ENCODE data around the gene FAM170B.

The FAM170B gene

DNA sequence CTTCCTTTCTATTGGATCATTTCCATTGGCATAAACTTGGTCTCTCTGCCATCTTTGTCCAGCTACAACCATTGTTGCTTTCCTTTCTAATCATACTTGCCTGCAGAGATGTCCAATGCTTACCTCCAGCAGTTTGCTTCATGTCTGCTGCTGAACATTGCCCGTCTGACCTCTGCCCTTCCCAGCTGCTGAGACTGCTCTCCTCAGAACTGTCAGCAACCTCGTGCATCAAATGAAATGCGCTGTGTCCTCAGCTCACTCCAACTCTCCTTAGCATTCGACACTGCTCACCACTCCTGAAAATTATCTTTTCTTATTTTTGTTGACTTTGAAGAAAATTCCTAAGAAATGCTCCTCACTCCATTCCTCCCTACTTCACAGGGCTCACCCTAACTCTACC lies 5.0 kb downstream of the FAM170B start:
- H3K79me2 ChIP-seq (ENCODE audit: control insufficient read depth, insufficient read depth, low read length, poor library complexity), result no peaks in the 10 kb centered on the region
- H3K79me1 ChIP-seq (ENCODE audit: low read length), result no peaks in the 10 kb centered on the region
- H3K9ac ChIP-seq (ENCODE audit: low read length), result no peak overlapping the region
- no peak overlapping the region for H2BK12ac ChIP-seq (ENCODE audit: low read length)
- H2AK5ac ChIP-seq (ENCODE audit: low read length), result no peak overlapping the region
- no peak overlapping the region for H3K4me3 ChIP-seq (ENCODE audit: low read depth, low read length)
- no peak overlapping the region for H3K4ac ChIP-seq (ENCODE audit: low read depth, low read length)
- no peak overlapping the region for H3K27ac ChIP-seq (ENCODE audit: low read depth, low read length)
- H3K9me3 ChIP-seq (ENCODE audit: insufficient read depth, low read depth, low read length), result peaks cover 7% of the 10 kb centered on the region
- DNase-seq, result no peak
- H3K4me2 ChIP-seq (ENCODE audit: low read length), result no peak overlapping the region
- H2AFZ ChIP-seq (ENCODE audit: insufficient read depth, low read length, poor library complexity), result no peak overlapping the region
- no peaks in the 10 kb centered on the region for H3K27me3 ChIP-seq (ENCODE audit: insufficient read depth, low read length)
- H2BK5ac ChIP-seq (ENCODE audit: low read depth, low read length, poor library complexity), result no peak overlapping the region
- H3K36me3 ChIP-seq (ENCODE audit: control insufficient read depth in 1 of 2, insufficient read depth in 2 of 2, low read length in 2 of 2), result no peaks in the 10 kb centered on the region
- H4K8ac ChIP-seq (ENCODE audit: low read depth, low read length), result no peak overlapping the region
- H3K23ac ChIP-seq (ENCODE audit: low read length), result no peak overlapping the region
- H4K91ac ChIP-seq (ENCODE audit: low read depth, low read length), result no peak overlapping the region
- no peaks in the 10 kb centered on the region for H3K4me1 ChIP-seq (ENCODE audit: control insufficient read depth in 1 of 2, insufficient read depth in 2 of 2, low read length in 2 of 2)
- no peak overlapping the region for H3K18ac ChIP-seq (ENCODE audit: low read length)
- no peak overlapping the region for H4K12ac ChIP-seq (ENCODE audit: low read depth, low read length)
- no peak overlapping the region for H2BK120ac ChIP-seq (ENCODE audit: insufficient read depth, low read length, poor library complexity)
- no CpG with 5 or more reads among the region's 4 CpGs for WGBS (ENCODE audit: extremely low coverage, insufficient coverage, insufficient read length)
- H3K14ac ChIP-seq (ENCODE audit: low read length), result no peak overlapping the region

DNA sequence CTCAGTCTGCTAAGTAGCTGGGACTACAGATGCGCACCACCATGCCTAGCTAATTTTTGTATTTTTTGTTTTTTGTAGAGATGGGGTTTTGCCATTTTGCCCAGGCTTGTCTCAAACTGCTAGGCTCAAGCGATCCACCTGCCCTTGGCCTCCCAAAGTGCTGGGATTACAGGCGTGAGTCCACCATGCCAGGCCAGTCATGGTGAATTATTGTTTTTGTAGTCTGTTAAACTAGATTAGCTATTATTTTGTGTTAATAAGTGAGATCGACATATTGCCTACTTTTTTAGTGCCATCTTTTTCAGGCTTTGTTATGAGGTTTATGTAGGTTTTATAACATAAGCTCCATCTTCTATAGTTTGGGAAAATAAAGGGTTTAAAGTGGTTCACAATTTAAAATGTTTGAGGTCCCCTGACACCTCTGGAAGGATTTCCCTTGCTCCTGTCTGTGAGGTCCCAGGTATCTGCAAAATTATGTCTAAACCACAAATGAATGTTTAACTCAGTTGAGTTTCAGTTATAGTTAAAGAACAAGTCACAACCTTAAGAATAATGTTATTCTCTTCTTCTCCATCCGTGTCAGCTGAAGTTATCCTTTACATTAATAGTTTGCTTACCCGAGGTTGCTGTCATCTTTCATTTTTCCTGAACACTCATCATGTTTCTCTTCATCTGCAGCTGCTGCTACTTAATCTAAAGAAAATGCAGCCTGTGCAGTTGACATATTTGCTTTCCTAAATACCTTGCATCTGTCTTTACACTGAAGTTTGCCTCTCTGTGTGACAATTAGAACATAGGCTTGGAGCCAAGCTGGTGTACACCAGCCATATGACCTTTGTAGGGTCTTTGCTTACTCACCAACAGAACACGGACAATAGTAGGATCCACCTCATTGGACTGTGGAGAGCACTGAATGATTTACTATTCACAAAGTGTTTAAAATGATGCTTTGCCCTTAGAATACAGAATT lies 9.6 kb downstream of the FAM170B start:
- Histone ChIP-seq H3K9me3 (ENCODE audit: insufficient read depth, low read depth, low read length) (peaks cover 4% of the 10 kb centered on the region), H3K4ac (ENCODE audit: low read depth, low read length) (no peak overlapping the region), H4K12ac (ENCODE audit: low read depth, low read length) (no peak overlapping the region), H3K4me3 (ENCODE audit: low read depth, low read length) (no peak overlapping the region), H3K9ac (ENCODE audit: low read length) (no peak overlapping the region), H3K14ac (ENCODE audit: low read length) (no peak overlapping the region), H2BK5ac (ENCODE audit: low read depth, low read length, poor library complexity) (no peak overlapping the region), H4K8ac (ENCODE audit: low read depth, low read length) (no peak overlapping the region), H2BK120ac (ENCODE audit: insufficient read depth, low read length, poor library complexity) (no peak overlapping the region), H3K23ac (ENCODE audit: low read length) (no peak overlapping the region), H3K4me2 (ENCODE audit: low read length) (no peak overlapping the region), H3K79me1 (ENCODE audit: low read length) (no peaks in the 10 kb centered on the region), H3K18ac (ENCODE audit: low read length) (no peak overlapping the region), H4K91ac (ENCODE audit: low read depth, low read length) (no peak overlapping the region), H3K36me3 (ENCODE audit: control insufficient read depth in 1 of 2, insufficient read depth in 2 of 2, low read length in 2 of 2) (no peaks in the 10 kb centered on the region), H2BK12ac (ENCODE audit: low read length) (no peak overlapping the region), H3K4me1 (ENCODE audit: control insufficient read depth in 1 of 2, insufficient read depth in 2 of 2, low read length in 2 of 2) (no peaks in the 10 kb centered on the region), H2AK5ac (ENCODE audit: low read length) (no peak overlapping the region), H3K27ac (ENCODE audit: low read depth, low read length) (no peak overlapping the region), H3K79me2 (ENCODE audit: control insufficient read depth, insufficient read depth, low read length, poor library complexity) (no peaks in the 10 kb centered on the region), H2AFZ (ENCODE audit: insufficient read depth, low read length, poor library complexity) (no peak overlapping the region), H3K27me3 (ENCODE audit: insufficient read depth, low read length) (no peaks in the 10 kb centered on the region)
- no peak for DNase-seq
- no CpG with 5 or more reads among the region's 7 CpGs for WGBS (ENCODE audit: extremely low coverage, insufficient coverage, insufficient read length)

- Histone ChIP-seq H3K36me3 (ENCODE audit: control insufficient read depth in 1 of 2, insufficient read depth in 2 of 2, low read length in 2 of 2) (no peaks in the 10 kb centered on the region), H4K91ac (ENCODE audit: low read depth, low read length) (no peak overlapping the region), H3K27me3 (ENCODE audit: insufficient read depth, low read length) (no peaks in the 10 kb centered on the region), H4K8ac (ENCODE audit: low read depth, low read length) (no peak overlapping the region), H4K12ac (ENCODE audit: low read depth, low read length) (no peak overlapping the region), H3K18ac (ENCODE audit: low read length) (no peak overlapping the region), H3K14ac (ENCODE audit: low read length) (no peak overlapping the region), H2AK5ac (ENCODE audit: low read length) (no peak overlapping the region), H2BK120ac (ENCODE audit: insufficient read depth, low read length, poor library complexity) (no peak overlapping the region), H2BK5ac (ENCODE audit: low read depth, low read length, poor library complexity) (no peak overlapping the region), H3K4me3 (ENCODE audit: low read depth, low read length) (no peak overlapping the region), H3K79me2 (ENCODE audit: control insufficient read depth, insufficient read depth, low read length, poor library complexity) (no peaks in the 10 kb centered on the region), H3K79me1 (ENCODE audit: low read length) (no peaks in the 10 kb centered on the region), H3K4me1 (ENCODE audit: control insufficient read depth in 1 of 2, insufficient read depth in 2 of 2, low read length in 2 of 2) (no peaks in the 10 kb centered on the region), H3K9ac (ENCODE audit: low read length) (no peak overlapping the region), H2BK12ac (ENCODE audit: low read length) (no peak overlapping the region), H2AFZ (ENCODE audit: insufficient read depth, low read length, poor library complexity) (no peak overlapping the region), H3K4me2 (ENCODE audit: low read length) (no peak overlapping the region), H3K4ac (ENCODE audit: low read depth, low read length) (no peak overlapping the region), H3K23ac (ENCODE audit: low read length) (no peak overlapping the region), H3K27ac (ENCODE audit: low read depth, low read length) (no peak overlapping the region), H3K9me3 (ENCODE audit: insufficient read depth, low read depth, low read length) (peaks cover 2% of the 10 kb centered on the region)
- no CpG with 5 or more reads among the region's 3 CpGs for WGBS (ENCODE audit: extremely low coverage, insufficient coverage, insufficient read length)
- no peak for DNase-seq
These were observed 12.9 kb downstream of the FAM170B start for GRCh38 chr10:49120911-49121310.

GRCh38 chr10:49119746-49120145 lies 14.1 kb downstream of the FAM170B start:
- WGBS (ENCODE audit: extremely low coverage, insufficient coverage, insufficient read length), result no CpG with 5 or more reads among the region's 3 CpGs
- no peak overlapping the region for H2AFZ ChIP-seq (ENCODE audit: insufficient read depth, low read length, poor library complexity)
- H3K36me3 ChIP-seq (ENCODE audit: control insufficient read depth in 1 of 2, insufficient read depth in 2 of 2, low read length in 2 of 2), result no peaks in the 10 kb centered on the region
- no peak overlapping the region for H3K9ac ChIP-seq (ENCODE audit: low read length)
- H2BK12ac ChIP-seq (ENCODE audit: low read length), result no peak overlapping the region
- H3K4me1 ChIP-seq (ENCODE audit: control insufficient read depth in 1 of 2, insufficient read depth in 2 of 2, low read length in 2 of 2), result peaks cover 2% of the 10 kb centered on the region in 2 experiments
- H2BK120ac ChIP-seq (ENCODE audit: insufficient read depth, low read length, poor library complexity), result no peak overlapping the region
- no peak overlapping the region for H3K4me3 ChIP-seq (ENCODE audit: low read depth, low read length)
- no peak overlapping the region for H2BK5ac ChIP-seq (ENCODE audit: low read depth, low read length, poor library complexity)
- H4K12ac ChIP-seq (ENCODE audit: low read depth, low read length), result no peak overlapping the region
- H3K14ac ChIP-seq (ENCODE audit: low read length), result no peak overlapping the region
- H3K9me3 ChIP-seq (ENCODE audit: insufficient read depth, low read depth, low read length), result peaks cover 2% of the 10 kb centered on the region
- H4K91ac ChIP-seq (ENCODE audit: low read depth, low read length), result no peak overlapping the region
- DNase-seq, result no peak
- no peak overlapping the region for H3K23ac ChIP-seq (ENCODE audit: low read length)
- peaks cover 5% of the 10 kb centered on the region for H3K27me3 ChIP-seq (ENCODE audit: insufficient read depth, low read length)
- H3K4me2 ChIP-seq (ENCODE audit: low read length), result no peak overlapping the region
- H3K27ac ChIP-seq (ENCODE audit: low read depth, low read length), result no peak overlapping the region
- H3K79me1 ChIP-seq (ENCODE audit: low read length), result no peaks in the 10 kb centered on the region
- no peak overlapping the region for H4K8ac ChIP-seq (ENCODE audit: low read depth, low read length)
- H3K18ac ChIP-seq (ENCODE audit: low read length), result no peak overlapping the region
- H2AK5ac ChIP-seq (ENCODE audit: low read length), result no peak overlapping the region
- no peak overlapping the region for H3K4ac ChIP-seq (ENCODE audit: low read depth, low read length)
- no peaks in the 10 kb centered on the region for H3K79me2 ChIP-seq (ENCODE audit: control insufficient read depth, insufficient read depth, low read length, poor library complexity)
